Tongue (tissue), 2 donors: Measurements from ENCODE around the gene NOL4L. TPM values are rescaled to one million over a fixed set of nuclear protein-coding genes. Genes with fewer than 3 reads are reported as not detected.

ENCODE experiments used
- DNase-seq: peaks from one replicate; pipeline ENCODE4 v3.0.0-alpha.2; 2015
- total RNA-seq: library from RNA; depleted of rRNA; stranded (reverse); fragments of >200 nt; gene quantifications from one replicate; pipeline ENCODE4 v1.2.3, GENCODE V29; 2014

NOL4L gene
- total RNA-seq, 1 donor from 2014 or later = 5.9 TPM

- DNase-seq = no peak
Measured at GRCh38 chr20:32560989-32561830, 23.9 kb downstream of the NOL4L start.

GRCh38 chr20:32560482-32560988, 24.6 kb downstream of the NOL4L start:
- no peak for DNase-seq

GRCh38 chr20:32559753-32560380, 25.3 kb downstream of the NOL4L start:
- no peak for DNase-seq

- DNase-seq = no peak
Measured at GRCh38 chr20:32559205-32559752, 25.9 kb downstream of the NOL4L start.

- DNase-seq = peak; percentile 63
Measured at GRCh38 chr20:32558526-32558925, 26.6 kb downstream of the NOL4L start.

- no peak for DNase-seq
Measured at GRCh38 chr20:32557319-32557718, 27.8 kb downstream of the NOL4L start.

GRCh38 chr20:32556312-32557184, 28.6 kb downstream of the NOL4L start:
- no peak for DNase-seq

GRCh38 chr20:32555584-32555983, 29.5 kb downstream of the NOL4L start:
- no peak for DNase-seq

- no peak for DNase-seq
Measured at GRCh38 chr20:32554965-32555289, 30.2 kb downstream of the NOL4L start.

GRCh38 chr20:32553618-32554017, 31.5 kb downstream of the NOL4L start:
- no peak for DNase-seq

GRCh38 chr20:32551693-32552092, 33.4 kb downstream of the NOL4L start:
- no peak for DNase-seq

- DNase-seq = no peak
Measured at GRCh38 chr20:32549842-32550241, 35.3 kb downstream of the NOL4L start.

GRCh38 chr20:32547753-32548034, 37.4 kb downstream of the NOL4L start:
- DNase-seq = no peak

GRCh38 chr20:32546918-32547752, 38.0 kb downstream of the NOL4L start:
- no peak for DNase-seq

GRCh38 chr20:32544893-32545840, 40.0 kb downstream of the NOL4L start:
- DNase-seq = no peak

GRCh38 chr20:32544260-32544722, 40.8 kb downstream of the NOL4L start:
- no peak for DNase-seq

- DNase-seq = no peak
Measured at GRCh38 chr20:32543570-32544259, 41.4 kb downstream of the NOL4L start.

- DNase-seq = no peak
Measured at GRCh38 chr20:32542259-32542615, 42.9 kb downstream of the NOL4L start.

GRCh38 chr20:32541323-32542258, 43.5 kb downstream of the NOL4L start:
- DNase-seq = peak; percentile 76
